Measurements from ENCODE around the gene PLEKHO2.
A peak's percentile ranks its signal among the peaks of the same experiment; 100 is the strongest.

Gene PLEKHO2

GRCh38 chr15:64855205-64855975 lies 13.7 kb downstream of the PLEKHO2 start:
- peak; percentile 46 for DNase-seq (ENCODE audit: low spot score)

GRCh38 chr15:64856429-64857145 lies 14.9 kb downstream of the PLEKHO2 start:
- DNase-seq (ENCODE audit: low spot score), result peak; percentile 64

GRCh38 chr15:64857421-64857820 lies 15.7 kb downstream of the PLEKHO2 start:
- DNase-seq (ENCODE audit: low spot score), result peak; percentile 62

- no peak for DNase-seq (ENCODE audit: low spot score)
Measured at GRCh38 chr15:64858021-64858575, 16.4 kb downstream of the PLEKHO2 start.

- no peak for DNase-seq (ENCODE audit: low spot score)
Measured at GRCh38 chr15:64859226-64859625, 17.5 kb downstream of the PLEKHO2 start.

- no peak for DNase-seq (ENCODE audit: low spot score)
Measured at GRCh38 chr15:64861331-64861730, 19.6 kb downstream of the PLEKHO2 start.

GRCh38 chr15:64861960-64862359 lies 20.2 kb downstream of the PLEKHO2 start:
- DNase-seq (ENCODE audit: low spot score), result no peak

- DNase-seq (ENCODE audit: low spot score), result no peak
Measured at GRCh38 chr15:64862408-64862807, 20.7 kb downstream of the PLEKHO2 start.

GRCh38 chr15:64864068-64864467 lies 22.4 kb downstream of the PLEKHO2 start:
- no peak for DNase-seq (ENCODE audit: low spot score)

- no peak for DNase-seq (ENCODE audit: low spot score)
Measured at GRCh38 chr15:64865126-64865997, 23.6 kb downstream of the PLEKHO2 start.

- DNase-seq (ENCODE audit: low spot score), result peak; percentile 82
Measured at GRCh38 chr15:64865998-64866520, 24.3 kb downstream of the PLEKHO2 start.

GRCh38 chr15:64869501-64869900 lies 27.8 kb downstream of the PLEKHO2 start:
- no peak for DNase-seq (ENCODE audit: low spot score)

- DNase-seq (ENCODE audit: low spot score), result no peak
Measured at GRCh38 chr15:64870353-64870752, 28.6 kb downstream of the PLEKHO2 start.

- DNase-seq (ENCODE audit: low spot score), result no peak
Measured at GRCh38 chr15:64875641-64876223, 34.0 kb downstream of the PLEKHO2 start.

- peak; percentile 70 for DNase-seq (ENCODE audit: low spot score)
Measured at GRCh38 chr15:64877435-64877834, 35.7 kb downstream of the PLEKHO2 start.

GRCh38 chr15:64878705-64879104 lies 37.0 kb downstream of the PLEKHO2 start:
- no peak for DNase-seq (ENCODE audit: low spot score)

GRCh38 chr15:64883100-64883581 lies 41.4 kb downstream of the PLEKHO2 start:
- DNase-seq (ENCODE audit: low spot score), result no peak

- peak; percentile 88 for DNase-seq (ENCODE audit: low spot score)
Measured at GRCh38 chr15:64883997-64884511, 42.3 kb downstream of the PLEKHO2 start.

- DNase-seq (ENCODE audit: low spot score), result no peak
Measured at GRCh38 chr15:64884679-64885078, 43.0 kb downstream of the PLEKHO2 start.

- DNase-seq (ENCODE audit: low spot score), result no peak
Measured at GRCh38 chr15:64888336-64888735, 46.6 kb downstream of the PLEKHO2 start.

- DNase-seq (ENCODE audit: low spot score), result no peak
Measured at GRCh38 chr15:64891561-64891960, 49.8 kb downstream of the PLEKHO2 start.
